Activated CD8-positive, alpha-beta memory T cell treated with anti-CD3 and anti-CD28 coated beads for 48 hours (primary cell): ENCODE results near the gene GALNS.

Experiments
- DNase-seq, 3 experiments: peaks; one replicate each; pipeline ENCODE4 v3.0.0-alpha.2; 2020; ENCODE audit warnings: low read depth in 2 of 3, low spot score in 2 of 3

Gene GALNS

GRCh38 chr16:88787579-88788314 lies 69.0 kb downstream of the GALNS start:
- DNase-seq, result no peak

GRCh38 chr16:88785106-88785924 lies 71.4 kb downstream of the GALNS start, which contains the start of gene PIEZO1:
TSS of gene PIEZO1 (minus strand) at chr16:88785220. CDS start at chr16:88784964, 256 bp downstream.
- no peak for DNase-seq

- no peak for DNase-seq
Observed at GRCh38 chr16:88784856-88785105, 72.0 kb downstream of the GALNS start.

GRCh38 chr16:88784074-88784855 lies 72.5 kb downstream of the GALNS start:
- DNase-seq, result no peak

GRCh38 chr16:88783391-88784073 lies 73.2 kb downstream of the GALNS start:
- DNase-seq, result no peak

GRCh38 chr16:88782454-88783390 lies 74.0 kb downstream of the GALNS start:
- peak in 1 of 3 experiments; percentile 66 for DNase-seq

GRCh38 chr16:88781140-88782077 lies 75.3 kb downstream of the GALNS start:
- DNase-seq, result no peak

GRCh38 chr16:88780142-88781062 lies 76.3 kb downstream of the GALNS start:
- no peak for DNase-seq

GRCh38 chr16:88779406-88780141 lies 77.2 kb downstream of the GALNS start:
- DNase-seq, result no peak

GRCh38 chr16:88778541-88779065 lies 78.1 kb downstream of the GALNS start:
- DNase-seq, result no peak

GRCh38 chr16:88778271-88778525 lies 78.5 kb downstream of the GALNS start:
- no peak for DNase-seq

GRCh38 chr16:88777471-88778270 lies 79.1 kb downstream of the GALNS start:
- DNase-seq, result no peak

GRCh38 chr16:88775825-88776224 lies 80.9 kb downstream of the GALNS start:
- DNase-seq, result no peak

- DNase-seq, result no peak
Observed at GRCh38 chr16:88774544-88775393, 82.0 kb downstream of the GALNS start.

- no peak for DNase-seq
Observed at GRCh38 chr16:88773812-88774291, 82.9 kb downstream of the GALNS start.
